Karpas-422 (cell line): ENCODE measurements around the gene DSCAML1. TPM values are rescaled to one million over a fixed set of nuclear protein-coding genes. Genes with fewer than 3 reads are reported as not detected.

Experiments used
- DNase-seq: peaks from one replicate; pipeline ENCODE4 v3.0.0-alpha.2; 2015
- H2AFZ ChIP-seq: fragments of 200-600 bp; sonication (generic); 2 replicates; pipeline ENCODE4 v1.6.1; 2014; ENCODE audit warnings: antibody characterized with exemption, low read length, mixed read lengths
- H3K27ac ChIP-seq: fragments of 200-600 bp; sonication (generic); 2 replicates; pipeline ENCODE4 v1.5.1; 2014; ENCODE audit warnings: mild to moderate bottlenecking, low read length, moderate library complexity
- H3K27me3 ChIP-seq: fragments of 200-600 bp; sonication (generic); 2 replicates; pipeline ENCODE4 v1.6.1; 2014; ENCODE audit warnings: low read length, mixed read lengths
- H3K36me3 ChIP-seq: fragments of 200-600 bp; sonication (generic); 2 replicates; pipeline ENCODE4 v1.6.1; 2014; ENCODE audit warnings: low read length, mixed read lengths; ENCODE audit not compliant: insufficient read depth
- H3K4me1 ChIP-seq: fragments of 200-600 bp; sonication (generic); 2 replicates; pipeline ENCODE4 v1.6.1; 2014; ENCODE audit warnings: mild to moderate bottlenecking, low read length, mixed read lengths
- H3K4me2 ChIP-seq: fragments of 200-600 bp; sonication (generic); 2 replicates; pipeline ENCODE4 v1.6.1; 2014; ENCODE audit warnings: low read length, low read depth, mild to moderate bottlenecking; ENCODE audit not compliant: poor library complexity, severe bottlenecking
- H3K4me3 ChIP-seq: fragments of 200-600 bp; sonication (generic); 2 replicates; pipeline ENCODE4 v1.5.1; 2014; ENCODE audit warnings: mild to moderate bottlenecking, antibody characterized with exemption, low read length, mixed read lengths
- H3K79me2 ChIP-seq: fragments of 200-600 bp; sonication (generic); 2 replicates; pipeline ENCODE4 v1.6.1; 2014; ENCODE audit warnings: mild to moderate bottlenecking, low read length, mixed read lengths
- H3K9ac ChIP-seq: fragments of 200-600 bp; sonication (generic); 2 replicates; pipeline ENCODE4 v1.6.0; 2014; ENCODE audit warnings: low read length
- H3K9me2 ChIP-seq: fragments of 200-600 bp; sonication (generic), shearing (Covaris generic); replicated peaks from 2 replicates; pipeline ENCODE4 v1.6.0; 2014; ENCODE audit warnings: mild to moderate bottlenecking, low read length, moderate library complexity; ENCODE audit not compliant: insufficient read depth
- H3K9me3 ChIP-seq: fragments of 300-700, 200-600 bp; sonication (generic); 2 replicates; pipeline ENCODE4 v1.6.1; 2014; ENCODE audit warnings: low read length, mixed read lengths
- H4K20me1 ChIP-seq: fragments of 200-600 bp; sonication (generic); 2 replicates; pipeline ENCODE4 v1.6.1; 2014; ENCODE audit warnings: mild to moderate bottlenecking, antibody characterized with exemption, low read length, low read depth; ENCODE audit not compliant: insufficient read depth
- total RNA-seq: library from RNA; depleted of rRNA; stranded (reverse); fragments of >200 nt; shearing (Covaris generic); gene quantifications from 2 replicates; pipeline ENCODE4 v1.2.3, GENCODE V29; 2014; ENCODE audit warnings: low replicate concordance

The DSCAML1 gene
- total RNA-seq, 1 experiment from 2014 or later = not detected

DNA sequence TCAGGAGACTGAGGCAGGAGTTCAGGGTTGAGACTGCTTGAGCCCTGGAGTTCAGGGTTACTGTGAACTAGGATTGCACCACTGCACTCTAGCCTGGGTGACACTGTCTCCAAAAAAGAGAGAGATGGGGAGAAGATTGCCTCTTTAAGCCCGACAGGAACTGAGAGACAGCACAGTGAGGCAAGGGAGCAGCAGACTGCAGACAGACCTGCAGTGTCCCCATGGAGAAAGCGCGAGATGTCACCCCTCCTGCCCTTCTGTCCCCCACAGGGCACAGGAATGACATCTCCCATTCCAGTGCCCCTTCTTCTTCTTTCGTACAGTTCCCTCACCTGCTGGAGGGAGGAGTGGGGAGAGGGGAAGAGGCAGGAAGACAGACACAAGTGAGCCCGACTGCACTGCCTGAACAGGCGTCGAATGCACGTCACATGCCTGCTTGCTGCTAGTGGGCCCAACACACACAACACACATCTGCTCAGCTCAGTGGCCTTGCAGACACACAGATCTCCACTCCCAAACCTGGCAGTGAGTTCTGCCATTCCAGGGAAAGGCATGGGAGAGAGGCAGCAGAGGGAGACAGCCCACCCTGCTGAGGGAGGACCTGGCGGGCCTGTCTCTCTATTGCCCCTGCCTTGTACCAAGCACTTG is 167.0 kb downstream of the DSCAML1 start:
- Histone ChIP-seq H3K36me3 (no peaks in the 10 kb centered on the region), H3K9ac (no peak overlapping the region), H2AFZ (no peak overlapping the region), H3K9me3 (no peaks in the 10 kb centered on the region), H4K20me1 (no peaks in the 10 kb centered on the region), H3K27ac (no peak overlapping the region), H3K79me2 (no peaks in the 10 kb centered on the region), H3K4me1 (peaks cover 13% of the 10 kb centered on the region), H3K9me2 (no peaks in the 10 kb centered on the region), H3K27me3 (no peaks in the 10 kb centered on the region), H3K4me3 (no peak overlapping the region), H3K4me2 (no peak overlapping the region)
- no peak for DNase-seq

DNA sequence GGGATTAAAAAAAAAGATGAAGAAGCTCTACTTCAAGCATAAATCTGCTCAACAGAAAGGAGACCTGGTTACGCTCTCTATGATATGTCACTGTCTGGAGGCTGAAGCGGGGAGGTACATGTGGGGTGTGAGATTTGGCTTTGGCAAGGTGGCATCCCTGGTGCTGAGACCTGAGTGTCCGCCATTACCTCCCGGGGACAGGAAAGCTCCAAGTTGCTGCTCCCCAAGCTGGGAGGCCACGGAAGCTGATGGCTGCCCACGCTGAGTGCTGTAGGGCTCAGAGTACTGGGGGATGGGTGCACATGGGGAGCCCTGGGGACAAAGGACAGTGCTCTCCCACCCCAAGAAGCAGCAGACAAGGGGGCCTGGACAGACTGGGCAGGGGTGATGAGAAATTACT is 167.9 kb downstream of the DSCAML1 start:
- no peak overlapping the region for H2AFZ ChIP-seq
- H3K9me2 ChIP-seq = no peaks in the 10 kb centered on the region
- H4K20me1 ChIP-seq = no peaks in the 10 kb centered on the region
- H3K9me3 ChIP-seq = no peaks in the 10 kb centered on the region
- H3K9ac ChIP-seq = no peak overlapping the region
- no peaks in the 10 kb centered on the region for H3K36me3 ChIP-seq
- no peak overlapping the region for H3K4me3 ChIP-seq
- peaks cover 14% of the 10 kb centered on the region for H3K4me1 ChIP-seq
- no peaks in the 10 kb centered on the region for H3K79me2 ChIP-seq
- H3K27me3 ChIP-seq = no peaks in the 10 kb centered on the region
- DNase-seq = no peak
- H3K4me2 ChIP-seq = no peak overlapping the region
- no peak overlapping the region for H3K27ac ChIP-seq

DNA sequence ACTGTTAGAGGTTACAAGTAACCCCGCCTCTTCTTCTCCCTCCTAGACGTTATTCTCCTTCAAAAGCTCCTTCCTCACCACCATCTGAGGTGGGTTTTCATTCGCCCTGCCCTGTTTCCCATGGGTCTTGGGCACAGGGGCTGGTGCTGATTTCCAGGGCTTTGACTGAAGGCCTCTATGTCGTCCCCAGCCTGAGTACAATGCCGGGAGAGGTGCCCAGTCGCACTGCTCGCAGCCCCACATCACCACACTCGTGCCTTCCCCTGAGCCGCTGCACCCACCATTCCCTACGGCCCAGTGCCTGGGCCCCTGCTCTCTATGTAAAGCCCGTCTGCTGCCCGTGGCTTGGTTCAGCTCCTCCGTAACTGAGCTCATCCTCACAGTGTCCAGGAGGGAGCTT is 169.8 kb downstream of the DSCAML1 start:
- Histone ChIP-seq H3K4me1 (peaks cover 14% of the 10 kb centered on the region), H3K27me3 (no peaks in the 10 kb centered on the region), H3K9me3 (no peaks in the 10 kb centered on the region), H3K4me2 (no peak overlapping the region), H3K36me3 (no peaks in the 10 kb centered on the region), H2AFZ (no peak overlapping the region), H3K27ac (no peak overlapping the region), H3K9me2 (no peaks in the 10 kb centered on the region), H4K20me1 (no peaks in the 10 kb centered on the region), H3K4me3 (no peak overlapping the region), H3K79me2 (no peaks in the 10 kb centered on the region), H3K9ac (no peak overlapping the region)
- DNase-seq = no peak

DNA sequence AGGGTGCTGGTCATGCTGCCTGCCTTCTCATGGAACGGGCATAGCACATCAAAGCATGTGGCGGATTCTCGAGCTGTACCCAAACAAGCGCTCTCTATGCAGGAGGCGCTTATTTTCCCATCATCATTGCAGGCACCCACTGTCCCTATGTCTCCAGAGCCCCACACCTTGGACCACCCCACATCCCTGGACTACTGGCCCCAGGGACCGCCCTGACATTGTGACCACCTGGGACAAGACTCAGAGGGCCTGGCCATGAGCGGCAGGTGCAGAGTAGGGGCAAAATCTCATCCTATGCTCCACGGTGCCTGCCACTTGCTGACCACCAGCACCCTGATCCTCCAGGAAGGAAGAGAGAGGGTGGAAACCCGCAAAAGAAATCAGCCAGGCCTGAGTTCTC is 170.4 kb downstream of the DSCAML1 start:
- DNase-seq = no peak
- no peak overlapping the region for H3K27ac ChIP-seq
- peaks cover 14% of the 10 kb centered on the region for H3K4me1 ChIP-seq
- H3K9ac ChIP-seq = no peak overlapping the region
- no peaks in the 10 kb centered on the region for H3K9me2 ChIP-seq
- no peak overlapping the region for H3K4me3 ChIP-seq
- H3K9me3 ChIP-seq = no peaks in the 10 kb centered on the region
- no peak overlapping the region for H2AFZ ChIP-seq
- H3K4me2 ChIP-seq = no peak overlapping the region
- no peaks in the 10 kb centered on the region for H3K27me3 ChIP-seq
- no peaks in the 10 kb centered on the region for H3K79me2 ChIP-seq
- no peaks in the 10 kb centered on the region for H3K36me3 ChIP-seq
- H4K20me1 ChIP-seq = no peaks in the 10 kb centered on the region

DNA sequence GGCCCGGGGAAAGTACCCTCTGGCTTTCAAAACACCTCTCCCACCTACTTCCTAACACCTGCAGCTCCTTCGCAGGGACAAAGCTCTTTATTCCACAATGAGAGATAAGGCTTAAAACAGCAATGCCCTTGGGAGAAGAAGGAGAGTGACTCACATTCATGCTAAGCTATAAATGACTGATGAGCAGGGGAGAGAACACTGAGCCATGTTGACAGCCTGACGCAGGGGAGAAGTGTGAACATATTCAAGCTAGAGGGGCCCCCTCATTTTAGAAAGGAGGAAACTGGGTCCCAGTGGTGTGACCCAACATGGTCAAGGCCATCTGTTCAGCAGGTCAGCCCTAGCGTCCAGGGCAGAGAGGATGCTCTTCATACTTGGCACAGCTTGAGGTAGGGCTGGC is 171.8 kb downstream of the DSCAML1 start:
- Histone ChIP-seq H3K27ac (no peak overlapping the region), H3K79me2 (no peaks in the 10 kb centered on the region), H4K20me1 (no peaks in the 10 kb centered on the region), H3K4me3 (no peak overlapping the region), H3K36me3 (no peaks in the 10 kb centered on the region), H3K4me2 (no peak overlapping the region), H2AFZ (no peak overlapping the region), H3K27me3 (no peaks in the 10 kb centered on the region), H3K9me2 (no peaks in the 10 kb centered on the region), H3K9me3 (no peaks in the 10 kb centered on the region), H3K9ac (no peak overlapping the region), H3K4me1 (peaks cover 14% of the 10 kb centered on the region)
- DNase-seq = peak; percentile 42

DNA sequence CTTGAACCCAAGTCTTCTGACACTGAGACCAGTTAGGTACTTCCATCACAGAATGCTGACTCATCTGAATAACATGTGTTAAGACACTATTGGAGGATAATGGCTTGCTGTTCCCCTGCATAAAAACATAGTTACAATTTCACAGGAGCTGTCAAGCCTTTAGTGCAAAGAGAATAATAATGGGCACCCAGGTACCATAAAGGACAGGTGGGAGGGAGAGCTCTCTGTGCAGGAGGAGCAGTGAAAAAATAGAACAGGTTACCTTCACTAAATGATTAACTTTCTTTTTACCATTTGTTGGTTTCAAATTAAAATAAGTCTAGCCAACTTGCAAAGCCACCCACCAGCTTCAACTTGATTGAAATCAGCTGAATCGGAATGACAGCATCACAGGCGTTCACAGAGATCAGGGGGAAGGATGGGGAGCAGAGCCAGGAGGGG is 173.2 kb downstream of the DSCAML1 start:
- Histone ChIP-seq H3K9me3 (no peaks in the 10 kb centered on the region), H3K9ac (no peak overlapping the region), H2AFZ (no peak overlapping the region), H4K20me1 (no peaks in the 10 kb centered on the region), H3K4me1 (peaks cover 14% of the 10 kb centered on the region), H3K4me3 (no peak overlapping the region), H3K36me3 (no peaks in the 10 kb centered on the region), H3K27me3 (no peaks in the 10 kb centered on the region), H3K79me2 (no peaks in the 10 kb centered on the region), H3K4me2 (no peak overlapping the region), H3K27ac (no peak overlapping the region), H3K9me2 (no peaks in the 10 kb centered on the region)
- DNase-seq = no peak

DNA sequence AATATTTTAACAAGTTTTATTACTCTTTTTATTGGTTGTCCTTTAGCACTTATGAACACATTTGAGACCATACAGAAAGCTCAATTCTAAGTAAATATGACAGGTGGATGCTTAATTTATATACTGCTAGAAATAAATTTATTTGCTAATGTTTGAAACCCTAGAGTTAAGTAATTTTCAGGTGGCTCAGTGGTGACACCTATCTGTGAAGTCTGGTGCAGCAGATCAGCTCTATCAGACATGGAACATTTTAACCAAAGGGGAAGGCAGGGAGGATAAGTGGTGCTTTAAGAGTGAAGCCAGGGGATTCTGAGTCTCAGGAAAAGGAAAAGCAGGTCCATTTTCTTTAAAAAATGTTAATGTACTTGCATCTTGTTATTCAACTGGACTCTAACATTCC is 175.8 kb downstream of the DSCAML1 start:
- Histone ChIP-seq H3K4me2 (no peak overlapping the region), H3K9me3 (no peaks in the 10 kb centered on the region), H3K36me3 (no peaks in the 10 kb centered on the region), H2AFZ (no peak overlapping the region), H3K79me2 (no peaks in the 10 kb centered on the region), H3K4me3 (no peak overlapping the region), H3K4me1 (peaks cover 13% of the 10 kb centered on the region), H3K9ac (no peak overlapping the region), H3K27me3 (no peaks in the 10 kb centered on the region), H4K20me1 (no peaks in the 10 kb centered on the region), H3K9me2 (no peaks in the 10 kb centered on the region), H3K27ac (no peak overlapping the region)
- DNase-seq = peak; percentile 64

DNA sequence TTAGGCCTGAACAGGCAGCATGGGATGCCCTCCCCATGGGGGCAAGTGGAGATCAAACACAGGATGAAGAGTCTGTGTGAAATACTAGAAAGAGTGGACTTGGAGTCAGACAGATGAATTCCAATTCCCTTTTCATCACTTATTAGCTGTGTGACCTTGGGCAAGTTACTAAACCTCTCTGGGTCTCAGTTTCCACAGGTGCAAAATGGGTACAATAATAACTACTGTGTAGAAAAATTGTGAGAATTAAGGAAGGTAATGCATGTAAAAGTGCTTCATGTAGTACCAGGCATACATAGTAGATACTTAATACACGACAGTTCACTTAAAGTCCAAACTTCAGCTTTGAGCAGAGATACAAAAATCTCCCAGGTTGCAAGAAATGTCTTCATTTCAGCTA is 176.4 kb downstream of the DSCAML1 start:
- Histone ChIP-seq H3K27me3 (no peaks in the 10 kb centered on the region), H3K9me3 (no peaks in the 10 kb centered on the region), H4K20me1 (no peaks in the 10 kb centered on the region), H2AFZ (no peak overlapping the region), H3K4me2 (no peak overlapping the region), H3K9ac (no peak overlapping the region), H3K79me2 (no peaks in the 10 kb centered on the region), H3K4me1 (peaks cover 8% of the 10 kb centered on the region), H3K9me2 (no peaks in the 10 kb centered on the region), H3K27ac (no peak overlapping the region), H3K36me3 (no peaks in the 10 kb centered on the region), H3K4me3 (no peak overlapping the region)
- DNase-seq = no peak
